ENCODE results near the gene GRK3. TPM values are rescaled to one million over a fixed set of nuclear protein-coding genes. Genes with fewer than 3 reads are reported as not detected.
"Not testable (repeated sequence)": the region's sequence is repeated elsewhere in the genome, so short reads cannot be mapped to it uniquely, and the experiment has no call there.

The GRK3 gene
- total and polyA plus RNA-seq, 2 of the 4 experiments (the other 2 are of a cell fraction): 0.58 to 1.6 TPM

DNA sequence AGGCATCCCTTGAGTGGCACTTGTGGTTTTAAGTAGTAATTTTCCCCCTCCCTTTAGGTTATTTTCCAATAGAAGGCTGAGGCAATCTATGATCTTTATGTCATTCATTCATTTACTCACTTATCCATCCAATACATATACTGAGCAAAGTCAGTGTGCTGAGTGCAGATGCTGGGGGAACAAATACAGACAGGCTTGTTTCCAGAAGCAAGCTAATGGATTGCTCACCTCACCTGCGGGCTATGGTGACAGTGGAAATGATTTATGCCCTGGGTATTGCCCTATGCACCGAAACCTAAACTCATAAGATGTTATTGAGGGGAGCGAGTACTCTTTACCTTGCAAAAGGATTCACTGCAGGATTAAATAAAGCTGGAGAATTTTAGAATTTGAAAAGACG, 4.6 kb upstream of the GRK3 start:
- H2AFZ ChIP-seq (replicated peaks; ENCODE audit: low read length, poor library complexity); H2BK15ac ChIP-seq (ENCODE audit: low read depth, low read length); in situ Hi-C loops (cut with MboI; ENCODE audit: low sequenced_read_pairs); ATAC-seq (ENCODE audit: low read depth); H2BK120ac ChIP-seq (ENCODE audit: low read depth, low read length); H4K91ac ChIP-seq (ENCODE audit: insufficient read depth, low read depth, low read length); H3K9me1 ChIP-seq (ENCODE audit: insufficient read depth, low read length); DNase-seq; H3K56ac ChIP-seq (ENCODE audit: extremely low read depth, insufficient read depth, low read length); H3K18ac ChIP-seq (ENCODE audit: low read depth, low read length); H3K36me3 ChIP-seq (ENCODE audit: control insufficient read depth, insufficient read depth, low read length); H3K4me3 ChIP-seq (ENCODE audit: insufficient read depth, low read depth, low read length); H3K4me1 ChIP-seq (ENCODE audit: control insufficient read depth, insufficient read depth, low read length); intact Hi-C loops (cut with micrococcal nuclease); H2BK5ac ChIP-seq (ENCODE audit: low read depth, low read length, poor library complexity, severe bottlenecking); H2BK20ac ChIP-seq (ENCODE audit: low read depth, low read length); H2AK5ac ChIP-seq (ENCODE audit: low read depth, low read length); H3K79me1 ChIP-seq (ENCODE audit: low read depth in 1 of 2, low read length in 2 of 2); H4K5ac ChIP-seq (ENCODE audit: low read depth, low read length); H3K9ac ChIP-seq (ENCODE audit: low read depth, low read length); H3K9me3 ChIP-seq (ENCODE audit: control insufficient read depth, insufficient read depth, low read length); H3K4ac ChIP-seq (ENCODE audit: low read depth, low read length); H3K14ac ChIP-seq (replicated peaks; ENCODE audit: low read depth, low read length); H3K4me2 ChIP-seq (ENCODE audit: low read depth, low read length); POLR2A ChIA-PET (ENCODE audit: unreplicated experiment); dilution Hi-C loops (cut with HindIII; ENCODE audit: low sequenced_read_pairs, unreplicated experiment); H4K20me1 ChIP-seq (ENCODE audit: insufficient read depth, low read length); BruUV-seq (replicated peaks); H2AK9ac ChIP-seq (replicated peaks; ENCODE audit: low read depth, low read length, poor library complexity); H3K27ac ChIP-seq (ENCODE audit: insufficient read depth, low read length); H4K8ac ChIP-seq (ENCODE audit: low read depth in 2 of 2, low read length in 2 of 2); H3K23ac ChIP-seq (ENCODE audit: low read depth, low read length): not testable (repeated sequence)
- CTCF ChIA-PET: interaction anchor here (0.6 kb wide), 1 partner anchor 40 kb away, joined by 7 read pairs; no protein-coding TSS in a partner anchor
- WGBS, 2 experiments (ENCODE audit: extremely low coverage in 2 of 2, insufficient read length in 1 of 2): 83% methylated on average over 1 of the region's 4 CpGs; no CpG with 5 or more reads in 1 of the 2 experiments
- peaks cover 19% of the 10 kb centered on the region for H3K27me3 ChIP-seq (ENCODE audit: control insufficient read depth, insufficient read depth, low read length)

DNA sequence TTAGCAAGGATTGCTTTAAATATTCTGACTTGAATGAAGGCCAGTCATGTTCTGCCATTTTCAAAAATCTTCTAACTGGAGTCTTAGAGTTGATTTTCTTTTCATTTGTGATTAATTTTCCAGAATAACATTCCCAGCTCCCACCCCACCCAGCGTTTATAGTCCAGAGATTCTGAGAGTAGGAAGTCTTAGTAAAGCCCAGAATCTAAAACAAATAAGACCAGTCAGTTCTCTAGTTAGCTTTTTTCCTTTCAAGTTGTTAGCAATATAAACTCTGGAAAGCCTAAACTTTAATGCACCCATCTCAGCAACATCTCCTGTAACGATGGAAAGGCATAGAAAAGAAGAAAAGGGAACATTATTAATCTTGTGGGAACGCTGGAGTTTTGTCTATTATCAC, 3.3 kb upstream of the GRK3 start:
- H2AK9ac ChIP-seq (replicated peaks; ENCODE audit: low read depth, low read length, poor library complexity); in situ Hi-C loops (cut with MboI; ENCODE audit: low sequenced_read_pairs); CTCF ChIA-PET; H2BK15ac ChIP-seq (ENCODE audit: low read depth, low read length); H3K36me3 ChIP-seq (ENCODE audit: control insufficient read depth, insufficient read depth, low read length); DNase-seq; H4K8ac ChIP-seq (ENCODE audit: low read depth in 2 of 2, low read length in 2 of 2); H2BK120ac ChIP-seq (ENCODE audit: low read depth, low read length); H2AK5ac ChIP-seq (ENCODE audit: low read depth, low read length); BruUV-seq (replicated peaks); intact Hi-C loops (cut with micrococcal nuclease); H4K91ac ChIP-seq (ENCODE audit: insufficient read depth, low read depth, low read length); H3K56ac ChIP-seq (ENCODE audit: extremely low read depth, insufficient read depth, low read length); H2BK20ac ChIP-seq (ENCODE audit: low read depth, low read length); H2AFZ ChIP-seq (replicated peaks; ENCODE audit: low read length, poor library complexity); H4K20me1 ChIP-seq (ENCODE audit: insufficient read depth, low read length); H3K18ac ChIP-seq (ENCODE audit: low read depth, low read length); dilution Hi-C loops (cut with HindIII; ENCODE audit: low sequenced_read_pairs, unreplicated experiment); H3K27ac ChIP-seq (ENCODE audit: insufficient read depth, low read length); H3K4me3 ChIP-seq (ENCODE audit: insufficient read depth, low read depth, low read length); H3K9me1 ChIP-seq (ENCODE audit: insufficient read depth, low read length); H3K79me1 ChIP-seq (ENCODE audit: low read depth in 1 of 2, low read length in 2 of 2); POLR2A ChIA-PET (ENCODE audit: unreplicated experiment); H3K9me3 ChIP-seq (ENCODE audit: control insufficient read depth, insufficient read depth, low read length); H3K14ac ChIP-seq (replicated peaks; ENCODE audit: low read depth, low read length); H2BK5ac ChIP-seq (ENCODE audit: low read depth, low read length, poor library complexity, severe bottlenecking); H3K4me1 ChIP-seq (ENCODE audit: control insufficient read depth, insufficient read depth, low read length); H4K5ac ChIP-seq (ENCODE audit: low read depth, low read length); H3K9ac ChIP-seq (ENCODE audit: low read depth, low read length); H3K23ac ChIP-seq (ENCODE audit: low read depth, low read length); H3K4ac ChIP-seq (ENCODE audit: low read depth, low read length); H3K4me2 ChIP-seq (ENCODE audit: low read depth, low read length); ATAC-seq (ENCODE audit: low read depth): not testable (repeated sequence)
- WGBS, 2 experiments (ENCODE audit: extremely low coverage in 2 of 2, insufficient read length in 1 of 2): no CpG with 5 or more reads among the region's 3 CpGs
- peaks cover 27% of the 10 kb centered on the region for H3K27me3 ChIP-seq (ENCODE audit: control insufficient read depth, insufficient read depth, low read length)

All from IMR-90 (cell line).